OCI-LY7 (cell line): Measurements from ENCODE around the gene NXN.

Experiments
- EZH2phosphoT487 ChIP-seq: fragments of 200-600 bp; sonication (generic); IDR thresholded peaks from 2 replicates; pipeline ENCODE4 v1.6.1; 2018; ENCODE audit warnings: low read depth, borderline replicate concordance, mild to moderate bottlenecking, mixed run types, antibody characterized with exemption, low read length, moderate library complexity, mixed read lengths
- TF ChIP-seq, protein P1 (sequence below): fragments of 200-600 bp; sonication (generic); conservative IDR thresholded peaks from 2 replicates; pipeline ENCODE4 v1.5.1; 2014; ENCODE audit warnings: mild to moderate bottlenecking, antibody characterized with exemption, low read length, moderate library complexity, mixed read lengths

- TF ChIP-seq, protein P1, sequence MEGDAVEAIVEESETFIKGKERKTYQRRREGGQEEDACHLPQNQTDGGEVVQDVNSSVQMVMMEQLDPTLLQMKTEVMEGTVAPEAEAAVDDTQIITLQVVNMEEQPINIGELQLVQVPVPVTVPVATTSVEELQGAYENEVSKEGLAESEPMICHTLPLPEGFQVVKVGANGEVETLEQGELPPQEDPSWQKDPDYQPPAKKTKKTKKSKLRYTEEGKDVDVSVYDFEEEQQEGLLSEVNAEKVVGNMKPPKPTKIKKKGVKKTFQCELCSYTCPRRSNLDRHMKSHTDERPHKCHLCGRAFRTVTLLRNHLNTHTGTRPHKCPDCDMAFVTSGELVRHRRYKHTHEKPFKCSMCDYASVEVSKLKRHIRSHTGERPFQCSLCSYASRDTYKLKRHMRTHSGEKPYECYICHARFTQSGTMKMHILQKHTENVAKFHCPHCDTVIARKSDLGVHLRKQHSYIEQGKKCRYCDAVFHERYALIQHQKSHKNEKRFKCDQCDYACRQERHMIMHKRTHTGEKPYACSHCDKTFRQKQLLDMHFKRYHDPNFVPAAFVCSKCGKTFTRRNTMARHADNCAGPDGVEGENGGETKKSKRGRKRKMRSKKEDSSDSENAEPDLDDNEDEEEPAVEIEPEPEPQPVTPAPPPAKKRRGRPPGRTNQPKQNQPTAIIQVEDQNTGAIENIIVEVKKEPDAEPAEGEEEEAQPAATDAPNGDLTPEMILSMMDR = no peak
- no peak for TF ChIP-seq EZH2phosphoT487
Measured at GRCh38 chr17:824378-824777, 155.2 kb downstream of the NXN start.
